ENCODE results near the gene BPIFB3.

- TF ChIP-seq CTCF (conservative IDR thresholded peaks at IDR 0.05; ENCODE audit: low read depth in 2 of 2) (no peak), POLR2AphosphoS5 (IDR thresholded peaks at IDR 0.05; ENCODE audit: low read depth) (no peak), CREB1 (CRISPR knock-in tag; IDR thresholded peaks at IDR 0.05; ENCODE audit: low read depth) (no peak), EZH2phosphoT487 (IDR thresholded peaks at IDR 0.05; ENCODE audit: unreplicated experiment) (no peak), EZH2 (IDR thresholded peaks at IDR 0.05; ENCODE audit: low read depth, unreplicated experiment) (no peak), ZNF462 (CRISPR knock-in tag; IDR thresholded peaks at IDR 0.05) (no peak)
Observed at GRCh38 chr20:33010674-33011449, 42.8 kb upstream of the BPIFB3 start.

Data from GM23338 (cell line).